ENCODE data around the gene ELP5.

Gene ELP5

DNA sequence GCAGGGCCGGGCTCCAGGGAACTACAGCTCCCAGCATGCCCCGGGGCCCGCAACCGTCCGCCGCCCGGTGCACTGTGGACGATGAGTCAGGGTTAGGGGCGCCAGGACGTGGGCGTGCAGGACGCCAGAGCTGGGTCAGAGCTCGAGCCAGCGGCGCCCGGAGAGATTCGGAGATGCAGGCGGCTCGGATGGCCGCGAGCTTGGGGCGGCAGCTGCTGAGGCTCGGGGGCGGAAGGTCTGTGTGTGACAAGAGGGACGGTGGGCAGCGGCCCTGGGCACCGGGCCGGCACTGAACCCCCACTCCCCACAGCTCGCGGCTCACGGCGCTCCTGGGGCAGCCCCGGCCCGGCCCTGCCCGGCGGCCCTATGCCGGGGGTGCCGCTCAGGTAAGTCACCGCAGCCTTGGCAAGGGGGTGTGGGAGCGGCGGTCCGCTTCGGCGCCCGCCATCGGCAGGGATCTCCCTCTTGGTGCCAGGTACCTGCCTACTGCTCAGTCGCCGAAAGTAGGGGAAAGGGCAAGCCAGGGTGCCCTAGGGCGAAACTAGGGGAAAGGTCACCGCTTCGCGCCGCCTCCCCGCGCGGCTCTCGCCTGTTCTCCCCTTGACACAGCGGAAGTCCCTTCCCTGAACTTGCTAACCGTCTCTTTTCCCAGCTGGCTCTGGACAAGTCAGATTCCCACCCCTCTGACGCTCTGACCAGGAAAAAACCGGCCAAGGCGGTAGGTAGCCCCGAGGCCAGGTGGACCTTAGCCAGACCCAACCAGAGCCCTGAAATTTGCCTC, 32.0 kb upstream of the ELP5 start, which contains the start of the genes ACADVL and DLG4:
Gene ACADVL (plus strand): TSS at position 127 of the 781 bp plus-strand sequence. CDS start 47 bp downstream, at position 174.
Gene DLG4 (minus strand): TSS at position 25 of the 781 bp plus-strand sequence.
- DNase-seq = peak; percentile 79

DNA sequence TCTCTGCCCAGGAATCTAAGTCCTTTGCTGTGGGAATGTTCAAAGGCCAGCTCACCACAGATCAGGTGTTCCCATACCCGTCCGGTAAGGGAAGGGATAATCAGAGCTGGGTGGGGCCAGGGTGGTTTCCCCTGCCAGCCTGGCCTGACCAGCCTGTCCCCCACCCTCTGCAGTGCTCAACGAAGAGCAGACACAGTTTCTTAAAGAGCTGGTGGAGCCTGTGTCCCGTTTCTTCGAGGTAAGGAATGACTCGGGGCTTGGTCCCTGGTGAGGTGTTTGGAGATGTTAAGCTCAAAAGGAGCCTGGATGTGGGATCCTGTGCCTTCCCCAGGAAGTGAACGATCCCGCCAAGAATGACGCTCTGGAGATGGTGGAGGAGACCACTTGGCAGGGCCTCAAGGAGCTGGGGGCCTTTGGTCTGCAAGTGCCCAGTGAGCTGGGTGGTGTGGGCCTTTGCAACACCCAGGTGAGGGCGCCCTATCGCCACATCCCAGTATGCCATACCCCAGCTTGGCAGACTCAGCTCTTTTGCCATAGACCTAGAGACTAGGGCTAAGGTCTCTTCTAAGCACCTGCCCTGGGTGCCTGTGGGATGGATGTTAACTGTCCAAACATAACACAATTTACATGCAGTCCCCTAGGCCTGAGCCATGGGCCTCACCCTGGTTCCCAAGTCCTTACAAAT, 31.3 kb upstream of the ELP5 start:
- peak; percentile 57 for DNase-seq

DNA sequence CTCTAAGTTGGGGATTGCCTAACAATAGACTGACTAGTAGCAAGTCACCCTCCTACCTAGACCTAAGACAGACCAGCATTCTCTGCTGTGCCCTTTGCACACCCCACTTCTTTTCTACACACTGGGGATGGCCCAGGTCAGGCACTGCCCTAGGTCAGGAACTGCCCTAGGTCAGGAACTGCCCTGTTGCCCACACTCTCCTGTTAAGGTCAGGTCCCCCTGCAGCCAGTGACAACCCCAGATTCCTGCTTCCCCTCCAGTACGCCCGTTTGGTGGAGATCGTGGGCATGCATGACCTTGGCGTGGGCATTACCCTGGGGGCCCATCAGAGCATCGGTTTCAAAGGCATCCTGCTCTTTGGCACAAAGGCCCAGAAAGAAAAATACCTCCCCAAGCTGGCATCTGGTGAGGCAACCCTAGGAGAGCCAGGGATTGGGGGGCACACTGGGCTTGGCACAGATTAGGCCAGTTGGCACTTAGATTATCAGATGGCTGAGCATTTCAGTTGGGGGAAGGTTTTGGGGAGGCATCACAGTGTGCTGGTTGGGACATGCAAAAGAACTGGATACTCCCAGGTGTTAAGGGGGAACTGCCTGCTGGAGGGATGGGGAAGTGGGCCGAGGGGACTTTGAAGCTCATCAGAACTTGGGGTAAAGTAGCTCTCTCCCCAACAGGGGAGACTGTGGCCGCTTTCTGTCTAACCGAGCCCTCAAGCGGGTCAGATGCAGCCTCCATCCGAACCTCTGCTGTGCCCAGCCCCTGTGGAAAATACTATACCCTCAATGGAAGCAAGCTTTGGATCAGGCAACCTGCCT, 30.5 kb upstream of the ELP5 start:
- DNase-seq = no peak

DNA sequence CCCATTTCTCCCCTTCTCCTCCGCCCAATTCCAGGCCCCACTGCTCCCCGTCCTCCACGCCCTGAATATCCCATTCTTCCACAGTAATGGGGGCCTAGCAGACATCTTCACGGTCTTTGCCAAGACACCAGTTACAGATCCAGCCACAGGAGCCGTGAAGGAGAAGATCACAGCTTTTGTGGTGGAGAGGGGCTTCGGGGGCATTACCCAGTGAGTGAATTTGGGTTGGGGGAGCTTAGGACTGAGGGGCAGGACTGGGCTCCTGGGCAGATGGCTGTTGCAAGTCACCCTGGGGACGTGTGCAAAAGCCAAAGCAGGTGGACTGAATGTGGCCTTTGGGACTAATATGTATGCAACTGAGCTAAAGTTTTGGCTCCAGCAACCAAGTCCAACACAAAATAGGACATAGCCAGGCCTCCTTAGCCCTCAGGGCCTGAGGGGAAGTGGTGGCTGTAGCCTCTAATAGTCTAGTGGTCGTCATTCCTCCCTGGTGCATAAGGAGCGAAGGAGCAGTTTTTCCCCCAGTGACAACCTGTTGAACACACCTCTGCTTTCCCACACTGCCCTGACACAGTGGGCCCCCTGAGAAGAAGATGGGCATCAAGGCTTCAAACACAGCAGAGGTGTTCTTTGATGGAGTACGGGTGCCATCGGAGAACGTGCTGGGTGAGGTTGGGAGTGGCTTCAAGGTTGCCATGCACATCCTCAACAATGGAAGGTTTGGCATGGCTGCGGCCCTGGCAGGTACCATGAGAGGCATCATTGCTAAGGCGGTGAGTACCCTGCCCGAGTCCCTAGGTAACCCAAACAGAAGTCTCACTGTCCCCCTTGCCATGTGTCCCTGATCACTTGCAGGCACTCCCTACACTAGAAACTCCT, 29.7 kb upstream of the ELP5 start:
- no peak for DNase-seq

DNA sequence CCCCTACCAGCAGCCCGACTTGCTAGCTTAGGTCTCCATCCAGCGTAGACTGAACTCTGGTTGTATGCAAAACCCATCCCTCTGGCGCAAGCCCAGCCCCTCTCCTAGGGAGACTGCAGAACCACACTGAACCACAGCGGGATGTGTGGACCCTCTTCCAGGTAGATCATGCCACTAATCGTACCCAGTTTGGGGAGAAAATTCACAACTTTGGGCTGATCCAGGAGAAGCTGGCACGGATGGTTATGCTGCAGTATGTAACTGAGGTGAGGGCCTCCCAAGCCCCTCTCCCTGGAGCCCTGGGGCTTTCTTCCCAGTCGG, 29.1 kb upstream of the ELP5 start:
- DNase-seq = no peak

DNA sequence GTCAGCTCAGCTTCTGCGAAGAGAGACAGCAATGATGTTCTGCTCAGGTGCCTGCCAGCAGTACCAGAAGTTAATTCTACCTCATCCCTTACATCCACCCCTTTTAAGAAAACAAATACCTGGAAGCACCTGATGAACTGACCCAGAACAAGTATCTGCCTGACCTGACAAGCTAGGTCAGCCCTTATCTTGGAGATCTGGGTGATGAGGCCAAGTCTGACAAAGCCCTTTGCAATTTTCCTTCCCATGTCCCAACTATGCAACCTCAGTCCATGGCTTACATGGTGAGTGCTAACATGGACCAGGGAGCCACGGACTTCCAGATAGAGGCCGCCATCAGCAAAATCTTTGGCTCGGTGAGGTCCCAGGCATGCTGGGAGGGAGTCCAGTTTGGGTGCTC, 28.6 kb upstream of the ELP5 start:
- DNase-seq = no peak

DNA sequence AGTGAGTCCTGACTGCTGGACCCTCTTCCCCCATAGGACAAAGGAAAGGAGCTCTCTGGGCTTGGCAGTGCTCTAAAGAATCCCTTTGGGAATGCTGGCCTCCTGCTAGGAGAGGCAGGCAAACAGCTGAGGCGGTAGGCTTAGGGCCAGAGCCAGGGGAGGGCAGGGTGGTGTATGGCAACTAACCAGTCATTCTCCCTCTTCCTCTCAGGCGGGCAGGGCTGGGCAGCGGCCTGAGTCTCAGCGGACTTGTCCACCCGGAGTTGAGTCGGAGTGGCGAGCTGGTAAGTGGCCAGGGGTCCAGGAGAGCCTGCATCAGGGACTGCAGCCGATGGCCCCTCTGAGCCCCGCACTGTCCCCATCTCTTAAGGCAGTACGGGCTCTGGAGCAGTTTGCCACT, 27.9 kb upstream of the ELP5 start:
- DNase-seq = no peak

DNA sequence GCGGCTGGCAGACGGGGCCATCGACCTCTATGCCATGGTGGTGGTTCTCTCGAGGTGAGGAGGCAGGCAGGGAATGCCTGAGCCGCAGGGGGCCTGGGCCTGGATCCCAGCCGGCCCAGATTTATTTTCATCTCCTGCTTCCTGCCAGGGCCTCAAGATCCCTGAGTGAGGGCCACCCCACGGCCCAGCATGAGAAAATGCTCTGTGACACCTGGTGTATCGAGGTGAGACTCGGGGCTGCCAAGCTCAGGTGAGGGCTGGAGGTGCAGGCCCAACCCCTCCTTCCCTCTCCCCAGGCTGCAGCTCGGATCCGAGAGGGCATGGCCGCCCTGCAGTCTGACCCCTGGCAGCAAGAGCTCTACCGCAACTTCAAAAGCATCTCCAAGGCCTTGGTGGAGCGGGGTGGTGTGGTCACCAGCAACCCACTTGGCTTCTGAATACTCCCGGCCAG, 27.3 kb upstream of the ELP5 start:
- no peak for DNase-seq

DNA sequence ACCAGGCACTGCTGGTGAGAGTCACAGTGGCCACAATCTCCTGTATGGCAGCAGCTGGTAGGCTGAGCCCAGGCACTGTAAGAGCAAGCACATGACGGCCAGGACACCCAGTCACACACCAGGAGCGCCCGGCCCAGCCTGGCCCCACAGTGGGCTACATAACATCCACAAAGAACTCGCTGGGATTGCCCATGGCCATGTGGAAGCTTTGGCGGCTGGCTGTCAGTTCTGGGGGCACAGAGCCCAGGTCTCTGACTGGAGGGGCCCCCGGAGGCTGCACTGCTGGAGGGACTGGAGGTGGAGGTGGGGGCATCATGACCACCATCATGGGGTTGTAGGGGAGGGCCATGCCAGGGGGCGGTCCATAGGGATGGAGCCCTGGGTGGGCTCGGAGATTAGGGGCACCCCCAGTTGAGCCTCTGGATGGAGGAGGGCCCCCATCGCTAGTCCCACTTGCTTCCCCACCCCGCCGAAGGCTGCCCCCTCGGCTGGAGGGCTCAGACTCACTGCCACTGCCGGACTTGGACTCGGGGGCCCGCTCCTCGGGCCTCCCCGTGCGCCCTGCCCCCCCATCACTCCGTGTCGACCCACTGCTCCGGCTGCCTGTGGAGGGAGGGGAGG, 26.2 kb upstream of the ELP5 start:
- DNase-seq = no peak

DNA sequence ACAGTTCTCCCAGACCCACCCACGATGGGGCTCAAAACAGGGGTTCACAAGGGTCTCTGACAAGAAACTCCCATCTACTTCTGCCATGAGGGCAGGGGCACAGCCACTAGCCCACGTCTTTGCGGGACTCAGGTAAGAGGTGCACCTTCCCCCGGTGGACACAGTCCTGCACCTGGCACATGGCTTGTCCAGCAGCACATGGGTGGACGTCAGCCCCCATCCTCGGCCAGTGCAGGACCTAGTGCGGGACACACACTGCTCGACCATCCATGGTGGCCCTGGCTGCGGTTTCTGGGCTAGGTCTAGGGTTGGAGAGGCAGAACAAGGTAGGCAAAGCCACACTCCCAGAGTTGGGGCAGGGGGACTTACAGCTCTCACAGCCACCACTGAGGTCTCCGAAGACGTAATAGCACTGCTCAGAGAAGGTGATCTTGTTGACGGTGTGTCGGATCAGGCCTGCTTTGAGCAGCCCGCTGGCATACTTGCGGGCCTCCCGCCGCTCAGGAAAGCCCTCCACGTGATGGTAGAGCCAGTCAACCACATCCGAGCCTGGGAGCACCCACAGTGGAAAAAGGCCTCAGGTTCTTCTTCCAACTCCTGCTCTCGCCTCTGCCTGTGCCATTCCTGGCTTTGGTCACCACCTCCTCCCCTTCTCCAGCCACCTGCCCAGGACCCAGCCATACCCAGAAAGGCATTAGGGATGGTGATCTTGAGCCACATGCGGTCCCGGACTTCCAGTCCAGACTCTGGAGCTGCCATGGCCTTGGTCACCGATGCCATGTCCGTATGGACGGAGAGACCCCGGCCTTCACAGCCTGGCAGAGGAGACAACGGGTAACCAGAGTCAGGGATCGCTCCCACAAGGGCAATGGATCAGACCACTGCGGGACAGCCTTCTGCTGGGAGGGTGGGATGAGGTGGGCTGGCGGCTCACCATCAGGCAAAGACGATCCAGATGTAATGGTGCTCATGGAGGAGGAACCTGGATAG, 25.0 kb upstream of the ELP5 start:
- DNase-seq = no peak

DNA sequence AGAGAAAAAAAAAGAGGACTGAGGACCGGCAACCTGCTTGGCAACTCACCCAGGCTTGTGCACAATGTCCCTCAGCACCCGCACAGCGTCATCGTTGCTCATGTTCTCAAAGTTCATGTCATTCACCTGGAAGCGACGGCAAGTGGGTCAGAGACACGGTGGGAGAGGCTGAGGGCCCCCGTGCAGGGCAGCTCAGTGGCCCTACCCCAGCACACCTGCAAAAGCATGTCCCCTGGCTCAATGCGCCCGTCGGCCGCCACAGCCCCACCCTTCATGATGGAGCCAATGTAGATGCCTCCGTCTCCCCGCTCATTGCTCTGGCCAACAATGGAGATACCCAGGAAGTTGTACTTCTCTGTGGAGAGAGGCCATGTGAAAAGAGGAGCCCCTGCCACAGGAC, 23.1 kb upstream of the ELP5 start:
- no peak for DNase-seq

DNA sequence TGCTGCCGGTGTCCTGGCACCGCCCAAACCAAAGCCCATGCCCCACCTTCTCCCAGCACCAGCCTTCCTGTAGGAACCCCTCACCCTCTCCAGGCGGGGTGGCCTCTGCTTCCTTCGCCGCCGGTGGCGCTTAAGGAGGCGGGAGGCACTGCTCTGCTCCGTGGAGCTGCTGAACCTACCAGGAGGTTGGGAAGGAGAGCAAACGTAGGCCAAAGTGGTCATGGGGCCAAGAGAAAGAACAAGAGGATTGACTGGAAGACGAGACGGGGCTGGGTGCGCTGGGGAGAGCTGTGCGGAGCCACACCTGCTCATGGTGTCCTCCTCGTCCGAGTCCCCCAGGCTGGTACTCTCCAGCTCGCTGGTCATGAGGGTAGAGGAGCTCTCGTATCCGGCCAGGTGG, 22.5 kb upstream of the ELP5 start:
- no peak for DNase-seq

DNA sequence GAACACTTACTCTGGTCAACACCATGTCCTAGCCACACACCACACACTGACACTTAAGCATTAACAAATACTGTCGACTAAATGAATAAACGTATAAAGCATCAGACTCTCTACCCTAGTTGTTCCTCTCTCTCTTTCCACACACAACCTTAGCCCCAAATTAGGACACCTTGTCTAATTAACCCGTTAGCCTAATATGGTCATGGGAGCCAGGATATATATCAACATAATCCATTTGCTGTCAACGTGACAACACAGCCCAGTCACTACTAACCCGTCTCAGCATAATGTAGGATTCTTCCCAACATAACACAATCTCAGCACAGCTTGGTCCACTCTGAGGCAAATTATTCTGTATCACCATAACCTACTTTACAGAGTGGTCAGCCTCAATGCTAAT, 19.9 kb upstream of the ELP5 start:
- no peak for DNase-seq

DNA sequence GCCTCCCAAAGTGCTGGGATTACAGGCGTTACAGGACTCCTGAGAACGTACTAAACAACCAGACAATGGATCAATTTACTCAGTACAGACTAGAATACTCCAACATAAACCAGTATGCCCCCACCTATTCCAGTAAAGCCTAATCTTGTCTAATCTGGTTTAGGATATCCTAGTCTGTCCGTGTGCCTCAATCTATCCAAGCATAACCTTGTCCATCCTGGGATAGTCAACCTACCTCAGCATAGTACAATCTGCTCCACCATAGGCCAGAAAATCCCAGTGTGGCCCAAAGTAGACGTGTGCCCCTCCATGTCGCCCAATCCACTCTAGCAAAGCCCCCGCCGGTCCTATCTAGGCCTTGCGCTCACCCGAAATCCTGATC, 18.3 kb upstream of the ELP5 start:
- no peak for DNase-seq

DNA sequence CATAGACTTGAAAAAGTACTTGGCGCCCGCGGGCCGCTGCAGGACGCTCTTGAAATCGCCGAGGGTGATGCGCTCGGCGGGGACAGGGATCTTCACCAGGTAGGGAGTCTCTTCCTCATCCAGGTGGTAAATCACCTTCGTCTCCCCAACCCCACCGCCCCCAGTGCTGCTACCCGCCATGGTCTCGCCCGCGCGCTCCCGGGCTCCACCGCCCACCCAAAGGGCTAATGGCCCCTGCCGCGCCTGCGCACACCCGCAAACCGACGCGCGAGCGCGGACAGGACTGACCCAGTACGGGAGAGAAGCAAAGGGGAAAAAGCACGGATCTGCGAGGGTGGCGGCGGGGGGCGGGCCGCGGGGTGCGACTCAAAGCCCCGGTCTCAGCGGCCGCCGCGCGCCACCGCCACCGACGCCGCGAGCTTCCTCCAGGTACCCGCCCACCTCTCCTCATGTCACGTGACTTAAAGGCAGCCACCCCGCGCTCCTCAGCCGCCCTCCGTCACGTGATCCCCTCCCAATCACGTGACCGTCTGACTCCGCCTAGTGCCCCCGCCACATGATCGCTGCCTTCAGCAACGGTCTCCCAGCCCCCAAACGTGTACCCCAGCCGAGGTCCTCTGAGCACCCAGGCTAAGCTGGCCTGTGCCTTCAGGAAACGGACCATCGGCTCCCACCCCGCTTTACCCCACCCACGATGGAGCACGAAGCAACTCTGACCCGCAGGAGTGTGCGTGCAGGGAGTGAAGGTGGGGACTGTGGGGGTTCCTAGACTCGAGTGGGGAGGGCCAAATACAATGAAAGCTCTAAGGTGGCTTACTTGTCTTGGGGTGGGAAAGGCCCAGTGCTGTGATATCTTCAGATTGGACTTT, 17.7 kb upstream of the ELP5 start, which contains the start of gene DVL2:
Gene DVL2 (minus strand): TSS at position 435 of the 869 bp plus-strand sequence. CDS start 255 bp downstream, at position 180.
- DNase-seq = peak; percentile 95

DNA sequence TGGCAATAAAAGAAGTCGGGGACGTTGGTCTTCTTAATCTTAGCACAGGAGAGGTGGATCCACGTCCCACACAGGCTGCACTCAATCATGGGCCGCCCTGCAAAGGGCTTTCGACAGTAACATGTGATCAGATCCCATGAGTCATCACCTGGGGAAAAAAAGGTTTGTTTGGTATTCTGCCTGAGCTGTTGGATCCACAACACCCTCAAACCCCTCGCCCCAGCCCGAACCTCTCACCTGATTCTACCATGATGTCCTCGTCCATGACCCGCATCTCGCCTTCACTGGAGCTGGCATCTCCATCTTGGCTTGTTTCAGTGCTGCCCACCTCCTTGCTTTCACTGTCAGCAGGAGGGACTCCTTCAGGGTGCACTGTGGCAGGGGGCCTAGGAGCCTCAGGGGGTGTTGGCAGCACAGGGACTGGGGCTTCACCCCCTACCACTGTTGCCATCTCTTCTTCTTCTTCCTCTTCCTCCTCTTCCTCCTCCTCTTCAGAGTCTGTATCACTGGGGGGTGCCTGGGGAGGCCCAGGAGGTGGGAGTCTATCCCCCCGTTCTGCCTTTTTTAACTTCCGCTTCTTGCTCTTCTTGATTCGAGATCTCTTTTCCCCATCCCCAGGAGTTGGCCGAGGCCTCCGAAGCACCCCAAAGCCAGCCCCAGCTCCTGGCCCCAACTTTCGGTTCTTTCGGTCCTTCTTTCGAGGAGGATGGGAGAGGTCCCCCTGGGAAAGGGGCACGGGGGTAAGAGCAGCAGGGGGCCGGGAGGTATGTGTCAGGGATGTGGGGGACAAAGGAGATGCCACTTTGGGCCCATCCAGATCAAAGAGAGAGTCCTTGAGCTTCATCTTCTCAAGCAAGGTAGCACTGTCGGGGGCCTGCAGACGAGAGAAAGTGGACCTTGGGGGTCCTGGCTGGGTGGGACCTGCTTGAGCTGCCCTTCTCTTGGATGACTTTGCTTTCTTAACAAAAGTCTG, 16.0 kb upstream of the ELP5 start:
- no peak for DNase-seq

DNA sequence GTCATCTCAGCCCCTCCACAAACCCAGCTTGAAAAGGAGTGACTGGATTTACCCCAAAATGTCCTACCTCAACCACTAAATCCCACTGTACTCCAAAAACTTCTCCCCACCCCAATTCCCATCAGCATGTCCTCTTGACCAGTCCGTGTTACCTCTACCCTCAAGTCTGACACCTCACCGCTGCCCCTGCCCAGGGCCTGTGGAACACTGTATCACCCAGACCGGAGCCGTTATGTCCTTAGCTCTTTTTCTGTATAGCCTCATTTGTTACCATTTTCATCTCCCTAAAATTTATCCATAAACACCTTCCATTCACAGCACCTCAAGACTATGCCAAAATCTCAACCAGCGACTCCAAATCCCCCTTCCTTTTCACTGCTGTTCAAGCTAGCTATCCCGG, 15.2 kb upstream of the ELP5 start:
- DNase-seq = no peak

DNA sequence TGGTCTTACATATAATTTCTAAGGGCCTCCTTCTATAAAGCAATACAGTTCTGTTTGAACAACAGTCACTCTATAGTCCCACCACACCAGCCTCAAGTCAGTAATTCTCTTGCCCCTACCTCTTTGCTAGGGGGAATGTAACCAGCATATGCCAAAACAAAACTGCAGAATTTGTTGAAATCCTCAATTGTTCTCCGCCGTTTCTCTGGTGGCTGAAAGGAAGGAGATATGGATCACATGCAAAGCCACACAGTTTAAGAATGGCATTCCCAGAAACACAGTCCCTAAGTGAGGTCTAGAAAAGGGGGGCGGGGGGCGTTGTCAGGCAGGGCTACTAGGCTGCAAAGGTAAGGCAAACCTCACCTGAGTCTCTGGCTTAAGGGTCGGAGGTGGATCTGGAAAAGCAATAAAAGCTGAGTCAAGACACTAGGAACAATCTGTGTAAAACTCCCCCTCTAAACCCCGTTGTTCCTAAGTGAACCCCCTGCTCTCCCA, 14.7 kb upstream of the ELP5 start:
- DNase-seq = no peak
